OCI-LY7 (cell line): ENCODE results near the gene TMEM184B. TPM values are rescaled to one million over a fixed set of nuclear protein-coding genes. Genes with fewer than 3 reads are reported as not detected.

Experiments
- BruUV-seq: library from RNA; stranded (reverse); fragments of 400-500 nt; replicated peaks from 2 replicates; lab custom pipeline; 2021; lab: Mats Ljungman, UMichigan
- CTCF ChIA-PET: fragments of 300-600 bp; sonication (Branson Sonifier 250); formaldehyde crosslinking; loops from one replicate; lab custom pipeline; 2022; ENCODE audit warnings: antibody characterized with exemption; ENCODE audit not compliant: unreplicated experiment; lab: Charles Lee
- POLR2A ChIA-PET: fragments of 300-600 bp; sonication (Branson Sonifier 250); formaldehyde crosslinking; loops from one replicate; lab custom pipeline; 2022; ENCODE audit warnings: antibody characterized with exemption; lab: Charles Lee
- DNase-seq: peaks from one replicate; pipeline ENCODE4 v3.0.0-alpha.2; 2015; ENCODE audit warnings: low spot score
- H2AFZ ChIP-seq: fragments of 200-600 bp; sonication (generic), shearing (Covaris generic); 2 replicates; pipeline ENCODE4 v1.6.1; 2014; ENCODE audit warnings: mild to moderate bottlenecking, antibody characterized with exemption, low read length, moderate library complexity
- H3K27ac ChIP-seq: fragments of 200-600 bp; sonication (generic); 2 replicates; pipeline ENCODE4 v1.5.1; 2014; ENCODE audit warnings: mixed run types, low read depth, mild to moderate bottlenecking, moderate library complexity, low read length, inconsistent platforms; ENCODE audit not compliant: poor library complexity, severe bottlenecking
- H3K36me3 ChIP-seq: fragments of 200-600 bp; sonication (generic); 2 replicates; pipeline ENCODE4 v1.6.1; 2014; ENCODE audit warnings: mild to moderate bottlenecking, antibody characterized with exemption, low read length, moderate library complexity, mixed read lengths; ENCODE audit not compliant: insufficient read depth
- H3K4me1 ChIP-seq: fragments of 200-600 bp; sonication (generic); 2 replicates; pipeline ENCODE4 v1.5.1; 2014; ENCODE audit warnings: mild to moderate bottlenecking, low read length; ENCODE audit not compliant: insufficient read depth, poor library complexity, severe bottlenecking
- H3K4me2 ChIP-seq: fragments of 200-600 bp; sonication (generic); 2 replicates; pipeline ENCODE4 v1.6.1; 2014; ENCODE audit warnings: mild to moderate bottlenecking, low read length
- H3K4me3 ChIP-seq: fragments of 200-600 bp; sonication (generic); 2 replicates; pipeline ENCODE4 v1.5.1; 2014; ENCODE audit warnings: mild to moderate bottlenecking, low read depth, low read length; ENCODE audit not compliant: poor library complexity, severe bottlenecking
- H3K79me2 ChIP-seq: fragments of 200-600 bp; sonication (generic); 2 replicates; pipeline ENCODE4 v1.6.1; 2016; ENCODE audit warnings: low read depth, mild to moderate bottlenecking, low read length, moderate library complexity, mixed read lengths; ENCODE audit not compliant: insufficient read depth
- H3K9me2 ChIP-seq: fragments of 200-600 bp; sonication (generic); 2 replicates; pipeline ENCODE4 v1.6.1; 2016; ENCODE audit warnings: mild to moderate bottlenecking, low read length, mixed read lengths; ENCODE audit not compliant: insufficient read depth
- H3K9me3 ChIP-seq: fragments of 200-600 bp; sonication (generic); 2 replicates; pipeline ENCODE4 v1.6.1; 2014; ENCODE audit warnings: mild to moderate bottlenecking, mixed run types, low read length, mixed read lengths
- H4K20me1 ChIP-seq: fragments of 200-600 bp; sonication (generic); 2 replicates; pipeline ENCODE4 v1.6.1; 2014; ENCODE audit warnings: mild to moderate bottlenecking, antibody characterized with exemption, low read length, moderate library complexity, mixed read lengths; ENCODE audit not compliant: insufficient read depth
- CTCF ChIP-seq: fragments of 200-600 bp; sonication (generic); conservative IDR thresholded peaks from 2 replicates; pipeline ENCODE4 v1.5.1; 2014; ENCODE audit warnings: mild to moderate bottlenecking, antibody characterized with exemption, low read length, moderate library complexity, mixed read lengths
- EZH2phosphoT487 ChIP-seq: fragments of 200-600 bp; sonication (generic); IDR thresholded peaks from 2 replicates; pipeline ENCODE4 v1.6.1; 2018; ENCODE audit warnings: low read depth, borderline replicate concordance, mild to moderate bottlenecking, mixed run types, antibody characterized with exemption, low read length, moderate library complexity, mixed read lengths
- intact Hi-C: fragments of 100-400 bp; cut with micrococcal nuclease; formaldehyde crosslinking; loops from one replicate; pipeline ENCODE4 v1.10.0; 2022; ENCODE audit not compliant: unreplicated experiment
- total RNA-seq, 2 experiments: library from RNA; depleted of rRNA in 1 of 2; stranded (reverse); fragments of >200 nt in 1 of 2; shearing (Covaris generic) in 1 of 2; gene quantifications; 2 replicates each; pipeline ENCODE4 v1.2.3, GENCODE V29; 2014 to 2022

TMEM184B gene
- total RNA-seq, 2 experiments from 2014 or later = 19.1 to 50.2 TPM

- peak overlapping the region; percentile 80 for H2AFZ ChIP-seq
- no peaks in the 10 kb centered on the region for H3K9me3 ChIP-seq
- no peak for TF ChIP-seq CTCF
- no peak for TF ChIP-seq EZH2phosphoT487
- no peaks in the 10 kb centered on the region for H3K9me2 ChIP-seq
- H3K79me2 ChIP-seq = peaks cover 6% of the 10 kb centered on the region; the same call in 1 of the 2 replicates
- no TSS peak for BruUV-seq
- peak overlapping the region; percentile 46 for H3K4me3 ChIP-seq
- H3K4me2 ChIP-seq = peak overlapping the region; percentile 73
- POLR2A ChIA-PET = interaction anchor here (0.6 to 1.7 kb wide), 4 partner anchors 9 to 220 kb away, joined by 3 to 8 read pairs (median 4); no protein-coding TSS in a partner anchor
- peak; percentile 87 for DNase-seq
- intact Hi-C loops = loop anchor here (1.0 kb wide), 1 partner anchor 38 kb away; no protein-coding TSS in a partner anchor
- no peaks in the 10 kb centered on the region for H3K36me3 ChIP-seq
- peaks cover 7% of the 10 kb centered on the region for H4K20me1 ChIP-seq
- H3K4me1 ChIP-seq = peaks cover 60% of the 10 kb centered on the region
- CTCF ChIA-PET = no interaction called here
- peak overlapping the region; percentile 93 for H3K27ac ChIP-seq
Observed at GRCh38 chr22:38276166-38276565, 3.4 kb upstream of the TMEM184B start.

GRCh38 chr22:38273135-38273826 lies 471 bp upstream of the TMEM184B start:
- H4K20me1 ChIP-seq = peaks cover 14% of the 10 kb centered on the region
- peaks cover 19% of the 10 kb centered on the region; the same call in 1 of the 2 replicates for H3K79me2 ChIP-seq
- H3K9me2 ChIP-seq = no peaks in the 10 kb centered on the region
- peak; percentile 30 for DNase-seq
- no peak for TF ChIP-seq CTCF
- no peak for TF ChIP-seq EZH2phosphoT487
- peak overlapping the region; percentile 49 for H3K27ac ChIP-seq
- H3K36me3 ChIP-seq = no peaks in the 10 kb centered on the region
- H2AFZ ChIP-seq = peak overlapping the region; percentile 91
- intact Hi-C loops = loop anchor here (1.0 kb wide), 1 partner anchor 29 kb away; no protein-coding TSS in a partner anchor
- ChIA-PET CTCF (no interaction called here), POLR2A (no interaction called here)
- peak overlapping the region; percentile 87 for H3K4me3 ChIP-seq
- peak overlapping the region; percentile 100 for H3K4me2 ChIP-seq
- no TSS peak for BruUV-seq
- H3K4me1 ChIP-seq = peaks cover 75% of the 10 kb centered on the region
- no peaks in the 10 kb centered on the region for H3K9me3 ChIP-seq

- Histone ChIP-seq H3K36me3 (no peaks in the 10 kb centered on the region), H3K4me2 (peak overlapping the region; percentile 100), H4K20me1 (peaks cover 14% of the 10 kb centered on the region), H3K9me2 (no peaks in the 10 kb centered on the region), H3K4me1 (peaks cover 72% of the 10 kb centered on the region), H3K79me2 (peaks cover 19% of the 10 kb centered on the region; the same call in 1 of the 2 replicates), H3K9me3 (no peaks in the 10 kb centered on the region), H2AFZ (no peak overlapping the region), H3K27ac (no peak overlapping the region), H3K4me3 (peak overlapping the region; percentile 87)
- intact Hi-C loops = no loop called here
- BruUV-seq = no TSS peak
- no peak for DNase-seq
- TF ChIP-seq CTCF = no peak
- CTCF ChIA-PET = no interaction called here
- POLR2A ChIA-PET = interaction anchor here (0.6 to 1.1 kb wide), 2 partner anchors 77 to 86 kb away, joined by 3 to 4 read pairs; no protein-coding TSS in a partner anchor
Observed at GRCh38 chr22:38271927-38272372, 860 bp downstream of the TMEM184B start.
